ENCODE results near the gene FAM3D.
"Not testable (repeated sequence)": the region's sequence is repeated elsewhere in the genome, so short reads cannot be mapped to it uniquely, and the experiment has no call there.

FAM3D gene

GRCh38 chr3:58681863-58682262, 15.3 kb upstream of the FAM3D start:
- no peak for DNase-seq

GRCh38 chr3:58680879-58681525, 14.4 kb upstream of the FAM3D start:
- DNase-seq = no peak

GRCh38 chr3:58679974-58680666, 13.5 kb upstream of the FAM3D start:
- DNase-seq = no peak

GRCh38 chr3:58679446-58679845, 12.9 kb upstream of the FAM3D start:
- no peak for DNase-seq

- not testable (repeated sequence) for DNase-seq
These were observed 11.8 kb upstream of the FAM3D start for GRCh38 chr3:58678177-58678970.

GRCh38 chr3:58672880-58673279, 6.3 kb upstream of the FAM3D start:
- no peak for DNase-seq

- no peak for DNase-seq
These were observed 5.9 kb upstream of the FAM3D start for GRCh38 chr3:58672451-58672850.

GRCh38 chr3:58670506-58671135, 4.0 kb upstream of the FAM3D start:
- no peak for DNase-seq

GRCh38 chr3:58668247-58668646, 1.7 kb upstream of the FAM3D start:
- no peak for DNase-seq

- peak; percentile 12 for DNase-seq
These were observed 1.1 kb upstream of the FAM3D start for GRCh38 chr3:58667704-58668103.

GRCh38 chr3:58667229-58667628, 655 bp upstream of the FAM3D start:
- no peak for DNase-seq

GRCh38 chr3:58665405-58665804, 1.2 kb downstream of the FAM3D start:
- no peak for DNase-seq

- DNase-seq = no peak
These were observed 2.0 kb downstream of the FAM3D start for GRCh38 chr3:58664611-58665010.

- DNase-seq = no peak
These were observed 4.6 kb downstream of the FAM3D start for GRCh38 chr3:58661836-58662420.

GRCh38 chr3:58660998-58661397, 5.6 kb downstream of the FAM3D start:
- DNase-seq = no peak

GRCh38 chr3:58659051-58659675, 7.4 kb downstream of the FAM3D start:
- no peak for DNase-seq

- no peak for DNase-seq
These were observed 8.1 kb downstream of the FAM3D start for GRCh38 chr3:58658508-58658907.

GRCh38 chr3:58657571-58658141, 8.9 kb downstream of the FAM3D start:
- DNase-seq = no peak

GRCh38 chr3:58657036-58657520, 9.5 kb downstream of the FAM3D start:
- no peak for DNase-seq

GRCh38 chr3:58656631-58657030, 9.9 kb downstream of the FAM3D start:
- DNase-seq = no peak

- DNase-seq = no peak
These were observed 12.1 kb downstream of the FAM3D start for GRCh38 chr3:58654466-58654865.

- DNase-seq = no peak
These were observed 13.9 kb downstream of the FAM3D start for GRCh38 chr3:58652624-58653023.

Measured in activated CD8-positive, alpha-beta memory T cell treated with anti-CD3 and anti-CD28 coated beads, Interleukin-2, amount 50 U/mL, for 48 hours (primary cell).